ENCODE data around the gene BRD4.
A peak's percentile ranks its signal among the peaks of the same experiment; 100 is the strongest.
"Not testable (repeated sequence)": the region's sequence is repeated elsewhere in the genome, so short reads cannot be mapped to it uniquely, and the experiment has no call there.

BRD4 gene

GRCh38 chr19:15358918-15359317 is 26.6 kb upstream of the BRD4 start:
- Histone ChIP-seq H3K9ac (ENCODE audit: low read length) (no peak overlapping the region), H3K27ac (ENCODE audit: low read depth, low read length) (no peak overlapping the region), H3K9me3 (ENCODE audit: control insufficient read depth, insufficient read depth, low read depth, low read length) (0 out of 2 replicates have a peak, but pooled peaks cover 5% of the 10 kb centered on the region), H3K4me1 (ENCODE audit: control insufficient read depth, insufficient read depth, low read length) (no peaks in the 10 kb centered on the region), H3K4me3 (ENCODE audit: low read depth, low read length) (no peak overlapping the region), H3K36me3 (ENCODE audit: control insufficient read depth, insufficient read depth, low read length) (peaks cover 75% of the 10 kb centered on the region), H3K27me3 (ENCODE audit: control insufficient read depth, insufficient read depth, low read length) (no peaks in the 10 kb centered on the region)

DNA sequence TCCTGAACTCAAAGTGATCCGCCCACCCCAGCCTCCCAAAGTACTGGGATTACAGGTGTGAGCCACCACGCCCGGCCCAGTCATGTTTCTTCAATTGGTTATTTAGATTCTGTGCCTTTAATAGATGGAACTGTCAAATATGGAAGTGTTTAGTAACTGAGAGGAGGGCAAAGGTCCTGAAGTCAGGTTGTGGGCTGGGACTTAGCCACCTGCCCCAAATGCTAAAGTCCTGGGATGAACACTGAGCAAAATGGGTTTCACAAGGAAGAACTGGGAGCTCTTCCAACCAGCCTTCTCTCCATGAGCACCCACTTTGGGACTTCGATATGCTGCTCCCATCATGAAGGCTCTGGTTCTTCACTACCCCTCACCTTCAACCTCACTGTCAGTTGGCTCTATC is 25.6 kb upstream of the BRD4 start:
- Histone ChIP-seq H3K27me3 (ENCODE audit: control insufficient read depth, insufficient read depth, low read length) (no peaks in the 10 kb centered on the region), H3K9ac (ENCODE audit: low read length) (no peak overlapping the region), H3K4me1 (ENCODE audit: control insufficient read depth, insufficient read depth, low read length) (no peaks in the 10 kb centered on the region), H3K4me3 (ENCODE audit: low read depth, low read length) (no peak overlapping the region), H3K9me3 (ENCODE audit: control insufficient read depth, insufficient read depth, low read depth, low read length) (0 out of 2 replicates have a peak, but pooled peaks cover 5% of the 10 kb centered on the region), H3K27ac (ENCODE audit: low read depth, low read length) (no peak overlapping the region), H3K36me3 (ENCODE audit: control insufficient read depth, insufficient read depth, low read length) (peaks cover 82% of the 10 kb centered on the region)

DNA sequence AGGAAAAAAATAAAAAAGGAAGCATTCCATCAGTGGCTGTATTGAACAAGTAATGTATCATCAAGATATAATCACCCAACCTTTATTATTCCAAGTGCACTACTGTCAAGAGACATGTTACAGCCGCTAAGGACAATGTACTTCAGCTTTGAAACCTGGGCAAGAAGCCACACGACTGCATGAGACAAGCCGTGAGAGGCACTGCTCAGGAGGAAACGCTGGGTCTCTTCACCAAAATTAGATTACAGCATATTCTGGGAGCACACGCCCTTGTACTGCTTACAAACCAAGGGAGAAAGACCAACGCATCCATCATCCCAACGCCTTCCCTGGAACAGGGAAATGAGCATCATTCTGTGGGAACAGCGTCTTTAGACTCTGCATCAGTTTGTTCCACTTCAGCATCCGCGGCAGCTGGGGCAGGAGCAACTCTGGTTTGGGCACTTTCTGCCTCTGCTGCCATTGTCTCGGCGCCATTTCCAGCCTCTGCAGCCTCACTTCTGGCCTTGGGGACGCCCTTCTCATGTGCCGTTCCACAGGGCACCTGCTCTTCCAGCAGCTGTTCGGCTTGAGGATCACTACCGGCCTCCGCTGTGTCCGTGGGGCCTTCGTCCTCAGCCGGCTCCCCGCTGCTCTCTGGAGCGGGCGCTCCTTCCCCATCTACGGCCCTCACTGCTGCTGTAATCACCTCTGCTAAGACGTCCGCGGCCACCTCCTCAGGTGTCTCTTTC is 22.4 kb upstream of the BRD4 start:
- H3K4me3 ChIP-seq (ENCODE audit: low read depth, low read length) = no peak overlapping the region
- peaks cover 57% of the 10 kb centered on the region for H3K36me3 ChIP-seq (ENCODE audit: control insufficient read depth, insufficient read depth, low read length)
- H3K9ac ChIP-seq (ENCODE audit: low read length) = no peak overlapping the region

DNA sequence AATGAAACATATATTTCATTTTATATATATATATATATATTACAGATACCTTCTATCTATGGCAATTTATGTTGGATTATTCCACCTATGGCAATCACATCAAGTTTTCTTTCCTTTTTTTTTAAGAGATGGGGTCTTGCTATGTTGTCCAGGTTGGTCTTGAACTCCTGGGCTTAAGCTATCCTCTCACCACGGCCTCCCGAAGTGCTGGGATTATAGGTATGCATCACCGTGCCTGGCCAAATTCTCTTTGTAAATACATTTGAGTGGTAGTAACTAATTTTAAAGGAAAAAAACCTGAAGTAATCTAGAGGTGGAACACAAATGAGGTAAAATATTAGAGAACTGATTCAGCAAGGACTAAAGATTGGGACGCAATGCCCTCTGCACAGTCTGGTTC is 21.6 kb upstream of the BRD4 start:
- Histone ChIP-seq H3K4me1 (ENCODE audit: control insufficient read depth, insufficient read depth, low read length) (no peaks in the 10 kb centered on the region), H3K4me3 (ENCODE audit: low read depth, low read length) (no peak overlapping the region), H3K9ac (ENCODE audit: low read length) (no peak overlapping the region), H3K27me3 (ENCODE audit: control insufficient read depth, insufficient read depth, low read length) (no peaks in the 10 kb centered on the region), H3K27ac (ENCODE audit: low read depth, low read length) (no peak overlapping the region), H3K36me3 (ENCODE audit: control insufficient read depth, insufficient read depth, low read length) (peaks cover 49% of the 10 kb centered on the region), H3K9me3 (ENCODE audit: control insufficient read depth, insufficient read depth, low read depth, low read length) (no peaks in the 10 kb centered on the region)

More for the DNA sequence above, 22.4 kb upstream of the BRD4 start:
- Histone ChIP-seq H3K9me3 (ENCODE audit: control insufficient read depth, insufficient read depth, low read depth, low read length) (no peaks in the 10 kb centered on the region), H3K27ac (ENCODE audit: low read depth, low read length) (no peak overlapping the region), H3K27me3 (ENCODE audit: control insufficient read depth, insufficient read depth, low read length) (no peaks in the 10 kb centered on the region), H3K4me1 (ENCODE audit: control insufficient read depth, insufficient read depth, low read length) (no peaks in the 10 kb centered on the region)

GRCh38 chr19:15352535-15352934 is 20.2 kb upstream of the BRD4 start:
- H3K4me1 ChIP-seq (ENCODE audit: control insufficient read depth, insufficient read depth, low read length); H3K9ac ChIP-seq (ENCODE audit: low read length); H3K27ac ChIP-seq (ENCODE audit: low read depth, low read length); H3K9me3 ChIP-seq (ENCODE audit: control insufficient read depth, insufficient read depth, low read depth, low read length); H3K4me3 ChIP-seq (ENCODE audit: low read depth, low read length); H3K27me3 ChIP-seq (ENCODE audit: control insufficient read depth, insufficient read depth, low read length): not testable (repeated sequence)
- H3K36me3 ChIP-seq (ENCODE audit: control insufficient read depth, insufficient read depth, low read length) = peaks cover 35% of the 10 kb centered on the region

GRCh38 chr19:15341328-15341727 is 9.0 kb upstream of the BRD4 start:
- peaks cover 18% of the 10 kb centered on the region for H3K36me3 ChIP-seq (ENCODE audit: control insufficient read depth, insufficient read depth, low read length)
- H3K27me3 ChIP-seq (ENCODE audit: control insufficient read depth, insufficient read depth, low read length); H3K9me3 ChIP-seq (ENCODE audit: control insufficient read depth, insufficient read depth, low read depth, low read length); H3K27ac ChIP-seq (ENCODE audit: low read depth, low read length); H3K4me1 ChIP-seq (ENCODE audit: control insufficient read depth, insufficient read depth, low read length); H3K9ac ChIP-seq (ENCODE audit: low read length); H3K4me3 ChIP-seq (ENCODE audit: low read depth, low read length): not testable (repeated sequence)

GRCh38 chr19:15340086-15340485 is 7.7 kb upstream of the BRD4 start:
- H3K4me1 ChIP-seq (ENCODE audit: control insufficient read depth, insufficient read depth, low read length) = no peaks in the 10 kb centered on the region
- H3K4me3 ChIP-seq (ENCODE audit: low read depth, low read length) = no peak overlapping the region
- no peaks in the 10 kb centered on the region for H3K27me3 ChIP-seq (ENCODE audit: control insufficient read depth, insufficient read depth, low read length)
- H3K27ac ChIP-seq (ENCODE audit: low read depth, low read length) = no peak overlapping the region
- H3K9ac ChIP-seq (ENCODE audit: low read length) = no peak overlapping the region
- no peaks in the 10 kb centered on the region for H3K9me3 ChIP-seq (ENCODE audit: control insufficient read depth, insufficient read depth, low read depth, low read length)
- peaks cover 11% of the 10 kb centered on the region for H3K36me3 ChIP-seq (ENCODE audit: control insufficient read depth, insufficient read depth, low read length)

GRCh38 chr19:15337202-15337601 is 4.9 kb upstream of the BRD4 start:
- peaks cover 8% of the 10 kb centered on the region for H3K36me3 ChIP-seq (ENCODE audit: control insufficient read depth, insufficient read depth, low read length)
- H3K4me3 ChIP-seq (ENCODE audit: low read depth, low read length) = no peak overlapping the region
- H3K27ac ChIP-seq (ENCODE audit: low read depth, low read length) = no peak overlapping the region
- H3K4me1 ChIP-seq (ENCODE audit: control insufficient read depth, insufficient read depth, low read length) = no peaks in the 10 kb centered on the region
- H3K9me3 ChIP-seq (ENCODE audit: control insufficient read depth, insufficient read depth, low read depth, low read length) = no peaks in the 10 kb centered on the region
- no peaks in the 10 kb centered on the region for H3K27me3 ChIP-seq (ENCODE audit: control insufficient read depth, insufficient read depth, low read length)
- no peak overlapping the region for H3K9ac ChIP-seq (ENCODE audit: low read length)

DNA sequence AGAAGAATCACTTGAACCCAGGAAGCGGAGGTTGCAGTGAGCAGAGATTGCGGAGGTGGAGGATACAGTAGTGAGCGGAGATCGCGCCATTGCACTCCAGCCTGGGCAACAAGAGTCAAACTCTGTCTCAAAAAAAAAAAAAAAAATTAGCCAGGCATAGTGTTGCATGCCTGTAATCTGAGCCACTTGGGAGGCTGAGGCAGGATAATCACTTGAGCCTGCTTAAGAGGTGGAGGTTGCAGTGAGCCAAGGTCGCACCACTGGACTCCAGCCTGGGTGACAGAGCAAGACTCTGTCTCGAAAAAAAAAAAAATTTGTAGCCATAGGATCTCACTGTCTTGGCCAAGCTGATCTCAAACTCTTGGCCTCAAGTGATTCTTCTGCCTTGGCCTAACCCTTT is 3.7 kb upstream of the BRD4 start:
- not testable (repeated sequence) for H3K4me1 ChIP-seq (ENCODE audit: control insufficient read depth, insufficient read depth, low read length); H3K9me3 ChIP-seq (ENCODE audit: control insufficient read depth, insufficient read depth, low read depth, low read length); H3K4me3 ChIP-seq (ENCODE audit: low read depth, low read length); H3K27ac ChIP-seq (ENCODE audit: low read depth, low read length); H3K36me3 ChIP-seq (ENCODE audit: control insufficient read depth, insufficient read depth, low read length); H3K27me3 ChIP-seq (ENCODE audit: control insufficient read depth, insufficient read depth, low read length); H3K9ac ChIP-seq (ENCODE audit: low read length)

DNA sequence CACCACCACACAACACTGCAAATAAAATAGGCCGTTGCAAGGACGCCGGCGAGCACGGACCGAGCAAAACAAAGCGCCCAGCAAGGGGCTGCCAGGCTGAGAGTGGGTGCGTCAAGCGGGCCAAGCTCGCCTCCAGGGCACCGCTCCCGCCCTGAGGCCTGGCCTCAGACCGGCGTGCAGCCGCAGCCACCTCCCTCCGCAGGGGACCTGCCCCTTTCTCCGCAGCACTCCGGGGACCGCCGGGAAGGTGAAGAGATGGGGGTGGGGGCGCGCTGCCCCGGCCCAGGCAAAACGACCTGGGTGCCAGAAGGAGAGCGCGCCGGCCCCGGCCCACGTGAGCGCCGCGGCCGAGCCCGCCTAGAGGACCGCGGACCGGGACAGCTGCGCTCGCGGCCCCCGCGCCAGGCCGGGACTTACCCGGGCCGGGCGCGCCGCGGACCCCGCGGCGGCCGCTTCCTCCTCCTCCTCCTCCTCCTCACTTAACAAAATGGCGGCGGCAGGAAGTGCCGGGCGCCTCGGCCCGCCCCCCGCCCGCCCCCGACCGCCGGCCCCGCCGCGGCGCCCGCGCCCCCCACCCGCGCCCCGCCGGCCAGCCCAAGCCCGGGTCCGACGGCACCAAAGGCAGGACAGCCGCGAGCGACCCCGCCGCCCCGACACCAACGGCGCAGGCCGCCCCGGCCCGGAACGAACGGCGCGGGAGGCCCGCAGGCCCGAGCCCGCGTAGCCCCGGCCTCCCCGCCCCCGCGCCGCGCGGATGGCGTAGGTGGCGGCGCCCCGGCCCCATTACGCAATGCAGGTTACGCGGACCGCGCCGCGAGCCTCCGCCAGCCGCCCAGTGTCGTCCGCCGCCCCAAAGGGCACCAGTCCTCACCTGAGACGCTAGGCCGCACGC is 674 bp downstream of the BRD4 start:
- Histone ChIP-seq H3K9ac (ENCODE audit: low read length) (peak overlapping the region; percentile 95), H3K36me3 (ENCODE audit: control insufficient read depth, insufficient read depth, low read length) (no peaks in the 10 kb centered on the region), H3K27me3 (ENCODE audit: control insufficient read depth, insufficient read depth, low read length) (no peaks in the 10 kb centered on the region), H3K9me3 (ENCODE audit: control insufficient read depth, insufficient read depth, low read depth, low read length) (no peaks in the 10 kb centered on the region), H3K4me1 (ENCODE audit: control insufficient read depth, insufficient read depth, low read length) (peaks cover 7% of the 10 kb centered on the region; the same call in 1 of the 2 replicates), H3K27ac (ENCODE audit: low read depth, low read length) (peak overlapping the region; percentile 93), H3K4me3 (ENCODE audit: low read depth, low read length) (peak overlapping the region; percentile 97)

- no peaks in the 10 kb centered on the region for H3K36me3 ChIP-seq (ENCODE audit: control insufficient read depth, insufficient read depth, low read length)
- H3K9ac ChIP-seq (ENCODE audit: low read length) = peak overlapping the region; percentile 95
- H3K27me3 ChIP-seq (ENCODE audit: control insufficient read depth, insufficient read depth, low read length) = no peaks in the 10 kb centered on the region
- H3K9me3 ChIP-seq (ENCODE audit: control insufficient read depth, insufficient read depth, low read depth, low read length) = no peaks in the 10 kb centered on the region
- peaks cover 9% of the 10 kb centered on the region; the same call in 1 of the 2 replicates for H3K4me1 ChIP-seq (ENCODE audit: control insufficient read depth, insufficient read depth, low read length)
- peak overlapping the region; percentile 93 for H3K27ac ChIP-seq (ENCODE audit: low read depth, low read length)
- H3K4me3 ChIP-seq (ENCODE audit: low read depth, low read length) = peak overlapping the region; percentile 97
These were observed 1.4 kb downstream of the BRD4 start for GRCh38 chr19:15330801-15331418.
